ENCODE results near the gene BCKDHB.

Gene BCKDHB

DNA sequence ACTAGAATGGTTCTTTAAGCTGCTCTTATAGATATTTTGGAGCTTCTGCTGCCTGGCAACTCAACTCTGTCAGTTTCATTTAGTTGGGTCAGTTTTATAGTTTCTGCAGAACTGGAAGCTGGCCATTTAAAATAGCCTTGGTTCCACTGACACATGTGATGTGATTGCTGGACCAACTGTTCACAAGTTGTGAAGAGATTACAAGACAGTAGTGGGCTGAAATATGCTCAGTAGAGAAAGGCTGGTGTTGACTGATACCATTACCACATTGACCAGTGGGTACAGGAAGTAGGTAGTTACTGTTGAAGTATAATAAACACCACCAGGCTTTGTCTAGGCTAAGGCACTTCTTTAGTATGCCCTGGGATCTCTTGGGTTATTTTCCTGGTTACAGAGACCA is 39.0 kb downstream of the BCKDHB start:
- H3K9me3 ChIP-seq = no peaks in the 10 kb centered on the region
- no peak overlapping the region for H3K27ac ChIP-seq
- no peaks in the 10 kb centered on the region for H4K20me1 ChIP-seq
- H3K27me3 ChIP-seq = no peaks in the 10 kb centered on the region
- no peaks in the 10 kb centered on the region for H3K36me3 ChIP-seq
- no peaks in the 10 kb centered on the region for H3K4me1 ChIP-seq
- no peak for TF ChIP-seq Cebpa-rat (IDR thresholded peaks at IDR 0.05)
- no peak overlapping the region for H3K4me3 ChIP-seq
- no peak overlapping the region for H3K4me2 ChIP-seq
- H3K9ac ChIP-seq = no peak overlapping the region

DNA sequence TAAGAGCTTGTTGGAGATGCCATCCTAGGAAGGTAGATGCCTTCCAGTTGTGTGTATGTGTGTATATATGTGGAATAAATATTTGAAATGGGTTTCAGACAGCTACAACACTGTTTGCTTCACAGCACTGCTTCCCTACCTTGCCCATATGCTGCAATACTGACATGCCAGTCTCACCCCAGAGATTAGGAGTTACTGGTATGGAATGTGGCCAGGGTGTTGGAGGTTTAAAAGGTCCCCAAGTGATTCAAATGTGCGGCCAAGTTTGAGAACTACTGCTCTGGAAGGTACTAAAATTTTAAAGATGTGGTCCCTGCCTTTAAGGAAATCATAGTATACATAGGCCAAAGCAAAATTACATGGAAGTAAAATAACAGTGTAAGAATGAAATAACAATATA is 39.5 kb downstream of the BCKDHB start:
- H3K27ac ChIP-seq = no peak overlapping the region
- H3K4me3 ChIP-seq = no peak overlapping the region
- H3K9me3 ChIP-seq = no peaks in the 10 kb centered on the region
- no peaks in the 10 kb centered on the region for H3K27me3 ChIP-seq
- no peaks in the 10 kb centered on the region for H3K4me1 ChIP-seq
- no peaks in the 10 kb centered on the region for H4K20me1 ChIP-seq
- TF ChIP-seq Cebpa-rat (IDR thresholded peaks at IDR 0.05) = no peak
- no peak overlapping the region for H3K4me2 ChIP-seq
- no peaks in the 10 kb centered on the region for H3K36me3 ChIP-seq
- H3K9ac ChIP-seq = no peak overlapping the region

DNA sequence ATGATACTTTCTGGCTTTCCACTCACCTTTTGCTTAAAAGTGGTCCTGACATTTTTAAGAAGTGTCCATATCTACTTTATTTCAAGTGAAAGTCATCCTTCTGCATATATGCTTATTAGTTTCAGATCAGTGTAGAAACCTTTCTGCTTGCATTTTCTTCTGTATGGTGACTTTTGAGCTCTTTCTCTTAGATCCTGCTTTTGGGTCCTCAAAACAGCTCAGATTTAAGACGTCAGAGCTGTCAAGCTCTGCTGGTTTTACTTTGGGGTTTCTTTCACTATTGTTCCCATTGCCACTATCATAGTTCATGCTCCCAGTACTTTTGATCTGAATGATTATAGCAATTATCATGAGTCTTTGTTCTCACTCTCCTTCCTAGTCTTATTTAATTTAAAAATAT is 41.7 kb downstream of the BCKDHB start:
- Histone ChIP-seq H3K4me3 (no peak overlapping the region), H3K9ac (no peak overlapping the region), H3K4me1 (no peaks in the 10 kb centered on the region), H3K9me3 (no peaks in the 10 kb centered on the region), H3K27me3 (no peaks in the 10 kb centered on the region), H3K4me2 (no peak overlapping the region), H4K20me1 (no peaks in the 10 kb centered on the region), H3K27ac (no peak overlapping the region), H3K36me3 (no peaks in the 10 kb centered on the region)
- no peak for TF ChIP-seq Cebpa-rat (IDR thresholded peaks at IDR 0.05)

DNA sequence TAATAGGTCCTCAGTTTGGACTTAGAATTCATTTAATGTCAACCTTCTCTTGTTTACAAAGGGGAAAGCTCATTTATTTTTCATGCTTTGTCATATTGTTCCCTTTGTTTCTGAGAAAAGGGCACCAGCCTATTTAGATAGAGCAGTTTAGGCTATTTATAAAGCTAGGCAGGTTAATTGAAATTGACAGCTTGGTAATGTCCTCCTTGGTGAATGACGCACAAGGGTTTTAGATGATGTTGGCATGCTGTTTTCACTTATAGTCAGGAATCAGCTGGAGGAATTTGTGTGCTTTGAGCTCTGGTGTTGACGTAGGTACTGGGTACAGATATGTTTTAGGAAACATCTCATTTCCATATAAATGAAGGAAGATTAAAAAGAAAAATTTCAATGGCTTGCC is 45.2 kb downstream of the BCKDHB start:
- no peaks in the 10 kb centered on the region for H3K27me3 ChIP-seq
- H4K20me1 ChIP-seq = no peaks in the 10 kb centered on the region
- no peaks in the 10 kb centered on the region for H3K9me3 ChIP-seq
- H3K4me3 ChIP-seq = no peak overlapping the region
- H3K9ac ChIP-seq = no peak overlapping the region
- H3K36me3 ChIP-seq = no peaks in the 10 kb centered on the region
- no peaks in the 10 kb centered on the region for H3K4me1 ChIP-seq
- H3K4me2 ChIP-seq = no peak overlapping the region
- TF ChIP-seq Cebpa-rat (IDR thresholded peaks at IDR 0.05) = no peak
- H3K27ac ChIP-seq = no peak overlapping the region

DNA sequence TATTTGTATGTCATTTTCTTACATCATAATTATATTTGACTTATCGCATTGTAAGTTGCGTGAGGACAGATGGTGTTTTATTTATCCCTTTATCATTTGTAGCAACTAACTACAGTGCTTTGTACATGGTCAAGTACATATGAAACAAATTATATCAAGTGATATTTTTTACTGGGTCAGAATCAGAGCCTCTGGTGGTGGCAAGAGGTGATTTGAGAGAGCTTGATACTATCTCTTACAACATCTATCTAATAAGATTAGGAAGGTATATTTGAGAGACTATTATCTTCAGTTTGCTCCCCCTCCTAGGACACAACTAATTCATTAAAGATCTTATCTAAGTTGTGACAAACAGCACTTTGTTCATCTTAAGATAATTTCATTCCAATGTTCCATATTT is 47.7 kb downstream of the BCKDHB start:
- TF ChIP-seq Cebpa-rat (IDR thresholded peaks at IDR 0.05) = no peak
- H3K27me3 ChIP-seq = no peaks in the 10 kb centered on the region
- no peak overlapping the region for H3K4me2 ChIP-seq
- H3K27ac ChIP-seq = no peak overlapping the region
- H3K36me3 ChIP-seq = no peaks in the 10 kb centered on the region
- no peaks in the 10 kb centered on the region for H3K9me3 ChIP-seq
- H3K4me3 ChIP-seq = no peak overlapping the region
- no peaks in the 10 kb centered on the region for H3K4me1 ChIP-seq
- H3K9ac ChIP-seq = no peak overlapping the region
- no peaks in the 10 kb centered on the region for H4K20me1 ChIP-seq

DNA sequence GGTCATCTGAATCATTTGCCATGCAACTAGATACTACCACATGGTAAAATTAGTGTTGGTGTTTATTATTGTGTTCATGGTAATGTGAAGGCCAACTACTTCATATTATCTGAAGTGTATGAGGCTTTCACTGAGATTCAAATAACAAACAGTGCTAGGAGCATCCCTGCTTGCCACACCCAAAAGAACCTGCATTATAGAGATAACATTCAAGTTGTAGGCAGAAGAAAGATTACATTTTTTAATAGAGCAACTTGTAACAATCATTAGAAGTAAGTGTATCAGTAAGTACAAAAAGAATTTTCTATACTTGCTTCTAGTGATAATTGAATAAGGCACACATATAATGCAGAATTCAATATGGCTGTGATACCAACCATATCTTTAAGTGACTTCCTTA is 49.8 kb downstream of the BCKDHB start:
- H4K20me1 ChIP-seq = no peaks in the 10 kb centered on the region
- no peaks in the 10 kb centered on the region for H3K36me3 ChIP-seq
- H3K4me3 ChIP-seq = no peak overlapping the region
- H3K4me1 ChIP-seq = no peaks in the 10 kb centered on the region
- H3K9ac ChIP-seq = no peak overlapping the region
- H3K27me3 ChIP-seq = no peaks in the 10 kb centered on the region
- no peak overlapping the region for H3K27ac ChIP-seq
- TF ChIP-seq Cebpa-rat (IDR thresholded peaks at IDR 0.05) = no peak
- no peaks in the 10 kb centered on the region for H3K9me3 ChIP-seq
- no peak overlapping the region for H3K4me2 ChIP-seq

DNA sequence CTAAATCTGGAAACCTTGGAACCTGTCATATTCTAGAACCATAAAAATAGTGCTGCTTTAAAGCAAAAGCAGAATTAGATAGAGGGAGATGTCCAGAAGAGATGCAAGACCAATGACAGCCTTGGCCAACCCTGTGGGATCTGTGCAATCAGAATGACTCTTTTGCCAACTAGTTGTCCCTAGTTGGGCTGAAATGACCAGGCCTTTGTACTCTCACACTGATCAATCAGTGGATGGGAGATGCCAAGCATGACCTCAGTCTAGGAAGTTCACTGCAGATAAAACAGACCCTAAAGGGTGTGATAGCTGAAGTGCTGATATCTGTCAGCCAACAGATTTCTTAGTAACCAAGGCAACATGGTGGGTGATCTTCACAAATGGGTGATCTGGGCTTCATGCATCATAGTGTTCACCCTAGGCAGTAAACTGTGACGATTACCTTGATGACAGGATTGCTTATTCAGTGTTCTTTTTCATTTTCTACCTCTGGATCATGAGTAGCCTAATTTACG is 52.1 kb downstream of the BCKDHB start:
- H3K9ac ChIP-seq = no peak overlapping the region
- H3K4me2 ChIP-seq = no peak overlapping the region
- H3K4me1 ChIP-seq = no peaks in the 10 kb centered on the region
- no peak for TF ChIP-seq Cebpa-rat (IDR thresholded peaks at IDR 0.05)
- no peaks in the 10 kb centered on the region for H3K36me3 ChIP-seq
- H3K27me3 ChIP-seq = no peaks in the 10 kb centered on the region
- H4K20me1 ChIP-seq = no peaks in the 10 kb centered on the region
- H3K9me3 ChIP-seq = no peaks in the 10 kb centered on the region
- no peak overlapping the region for H3K4me3 ChIP-seq
- no peak overlapping the region for H3K27ac ChIP-seq

DNA sequence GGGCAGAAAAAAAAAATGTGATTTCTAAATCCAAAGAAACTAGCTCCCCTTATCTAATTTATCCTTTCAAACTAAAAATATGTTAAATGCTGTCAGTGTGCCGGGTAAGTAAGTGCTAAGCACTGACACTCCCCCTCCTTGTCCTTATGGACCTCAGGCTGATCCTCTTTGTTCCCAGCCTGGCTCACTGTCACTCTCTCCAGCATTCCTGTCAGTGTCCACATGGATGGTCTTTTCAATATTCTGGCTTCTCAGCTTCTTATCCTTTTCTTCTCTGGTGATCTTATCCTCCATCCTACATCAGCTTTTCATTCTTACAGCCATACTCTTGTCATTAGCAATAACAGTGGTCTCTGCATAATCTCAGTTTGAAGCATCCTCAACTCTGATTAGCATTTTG is 55.0 kb downstream of the BCKDHB start:
- no peaks in the 10 kb centered on the region for H3K27me3 ChIP-seq
- no peak for TF ChIP-seq Cebpa-rat (IDR thresholded peaks at IDR 0.05)
- H3K9me3 ChIP-seq = no peaks in the 10 kb centered on the region
- H4K20me1 ChIP-seq = no peaks in the 10 kb centered on the region
- H3K4me2 ChIP-seq = no peak overlapping the region
- H3K36me3 ChIP-seq = no peaks in the 10 kb centered on the region
- H3K27ac ChIP-seq = no peak overlapping the region
- H3K4me3 ChIP-seq = no peak overlapping the region
- no peak overlapping the region for H3K9ac ChIP-seq
- no peaks in the 10 kb centered on the region for H3K4me1 ChIP-seq

DNA sequence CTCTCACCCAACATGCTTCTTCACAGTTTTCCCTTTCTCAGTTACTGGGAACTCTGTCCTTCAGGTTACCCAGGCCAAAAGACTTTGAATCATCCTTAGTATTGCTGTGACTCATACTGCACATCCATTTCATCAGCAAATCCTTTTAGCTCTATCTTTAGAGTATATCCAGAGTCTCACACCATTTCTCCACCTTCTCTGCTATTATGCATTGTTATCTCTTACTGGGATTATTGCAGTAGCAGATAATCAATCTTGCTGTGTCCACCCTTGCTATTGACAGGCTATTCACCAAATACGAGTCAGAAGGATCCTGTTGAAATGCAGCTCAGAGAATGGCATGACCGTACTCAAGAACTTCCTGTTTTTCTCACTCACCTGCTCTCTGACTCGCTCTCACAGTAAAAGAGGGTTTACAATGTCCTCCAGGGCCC is 57.3 kb downstream of the BCKDHB start:
- Histone ChIP-seq H4K20me1 (no peaks in the 10 kb centered on the region), H3K36me3 (no peaks in the 10 kb centered on the region), H3K4me3 (no peak overlapping the region), H3K27me3 (no peaks in the 10 kb centered on the region), H3K4me2 (no peak overlapping the region), H3K4me1 (no peaks in the 10 kb centered on the region), H3K9ac (no peak overlapping the region), H3K27ac (no peak overlapping the region), H3K9me3 (no peaks in the 10 kb centered on the region)
- no peak for TF ChIP-seq Cebpa-rat (IDR thresholded peaks at IDR 0.05)

DNA sequence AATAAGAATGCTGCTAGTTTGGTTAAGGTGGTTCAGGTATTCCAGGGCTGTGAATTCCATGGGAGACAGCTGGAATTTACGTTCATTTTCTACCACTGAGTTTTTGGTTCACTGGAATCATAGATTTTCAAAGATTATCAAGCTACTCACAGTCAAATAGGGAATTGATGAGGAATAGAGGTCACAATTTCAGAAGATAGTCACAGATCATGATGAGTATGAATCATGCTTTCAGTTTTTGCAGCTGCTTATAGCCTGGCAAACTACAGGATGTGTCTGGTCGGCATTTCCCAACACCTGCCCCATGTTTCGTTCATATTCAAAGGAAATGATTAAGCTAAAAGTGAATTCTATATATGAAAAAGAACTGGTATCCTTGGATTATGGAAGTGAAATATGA is 58.7 kb downstream of the BCKDHB start:
- no peak for TF ChIP-seq Cebpa-rat (IDR thresholded peaks at IDR 0.05)
- no peaks in the 10 kb centered on the region for H3K4me1 ChIP-seq
- no peak overlapping the region for H3K27ac ChIP-seq
- H3K4me3 ChIP-seq = no peak overlapping the region
- no peak overlapping the region for H3K4me2 ChIP-seq
- H3K27me3 ChIP-seq = no peaks in the 10 kb centered on the region
- H3K9me3 ChIP-seq = no peaks in the 10 kb centered on the region
- H4K20me1 ChIP-seq = no peaks in the 10 kb centered on the region
- no peaks in the 10 kb centered on the region for H3K36me3 ChIP-seq
- H3K9ac ChIP-seq = no peak overlapping the region

DNA sequence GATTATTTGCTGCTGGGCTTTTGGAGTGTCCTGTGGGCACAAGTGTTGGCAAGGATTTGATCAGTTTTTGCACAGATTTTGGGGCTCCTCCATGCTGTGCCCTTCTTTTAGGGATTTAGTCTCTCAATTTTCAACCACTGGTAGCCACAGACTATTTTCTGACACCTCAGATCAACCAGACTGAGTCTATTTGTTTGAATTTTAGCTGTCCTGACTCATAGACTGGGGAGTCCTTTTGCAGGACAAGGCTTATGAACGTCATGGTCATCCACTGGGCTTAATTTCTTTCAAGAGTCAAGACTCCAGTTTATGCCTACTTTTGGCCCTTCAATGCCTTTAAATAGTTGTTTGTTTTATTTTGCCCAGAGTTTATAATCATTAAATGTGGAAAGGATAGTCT is 59.3 kb downstream of the BCKDHB start:
- Histone ChIP-seq H3K4me3 (no peak overlapping the region), H3K4me2 (no peak overlapping the region), H3K27me3 (no peaks in the 10 kb centered on the region), H3K9ac (no peak overlapping the region), H3K36me3 (no peaks in the 10 kb centered on the region), H3K27ac (no peak overlapping the region), H3K4me1 (no peaks in the 10 kb centered on the region), H3K9me3 (no peaks in the 10 kb centered on the region), H4K20me1 (no peaks in the 10 kb centered on the region)
- TF ChIP-seq Cebpa-rat (IDR thresholded peaks at IDR 0.05) = no peak

All from BLaER1 (cell line).